Karpas-422 (cell line): ENCODE data around the gene CST8. TPM values are rescaled to one million over a fixed set of nuclear protein-coding genes. Genes with fewer than 3 reads are reported as not detected.

Experiments used
- DNase-seq: peaks from one replicate; pipeline ENCODE4 v3.0.0-alpha.2; 2015
- H2AFZ ChIP-seq: fragments of 200-600 bp; sonication (generic); 2 replicates; pipeline ENCODE4 v1.6.1; 2014; ENCODE audit warnings: antibody characterized with exemption, low read length, mixed read lengths
- H3K27ac ChIP-seq: fragments of 200-600 bp; sonication (generic); 2 replicates; pipeline ENCODE4 v1.5.1; 2014; ENCODE audit warnings: mild to moderate bottlenecking, low read length, moderate library complexity
- H3K27me3 ChIP-seq: fragments of 200-600 bp; sonication (generic); 2 replicates; pipeline ENCODE4 v1.6.1; 2014; ENCODE audit warnings: low read length, mixed read lengths
- H3K36me3 ChIP-seq: fragments of 200-600 bp; sonication (generic); 2 replicates; pipeline ENCODE4 v1.6.1; 2014; ENCODE audit warnings: low read length, mixed read lengths; ENCODE audit not compliant: insufficient read depth
- H3K4me1 ChIP-seq: fragments of 200-600 bp; sonication (generic); 2 replicates; pipeline ENCODE4 v1.6.1; 2014; ENCODE audit warnings: mild to moderate bottlenecking, low read length, mixed read lengths
- H3K4me2 ChIP-seq: fragments of 200-600 bp; sonication (generic); 2 replicates; pipeline ENCODE4 v1.6.1; 2014; ENCODE audit warnings: low read length, low read depth, mild to moderate bottlenecking; ENCODE audit not compliant: poor library complexity, severe bottlenecking
- H3K4me3 ChIP-seq: fragments of 200-600 bp; sonication (generic); 2 replicates; pipeline ENCODE4 v1.5.1; 2014; ENCODE audit warnings: mild to moderate bottlenecking, antibody characterized with exemption, low read length, mixed read lengths
- H3K79me2 ChIP-seq: fragments of 200-600 bp; sonication (generic); 2 replicates; pipeline ENCODE4 v1.6.1; 2014; ENCODE audit warnings: mild to moderate bottlenecking, low read length, mixed read lengths
- H3K9ac ChIP-seq: fragments of 200-600 bp; sonication (generic); 2 replicates; pipeline ENCODE4 v1.6.0; 2014; ENCODE audit warnings: low read length
- H3K9me2 ChIP-seq: fragments of 200-600 bp; sonication (generic), shearing (Covaris generic); replicated peaks from 2 replicates; pipeline ENCODE4 v1.6.0; 2014; ENCODE audit warnings: mild to moderate bottlenecking, low read length, moderate library complexity; ENCODE audit not compliant: insufficient read depth
- H3K9me3 ChIP-seq: fragments of 300-700, 200-600 bp; sonication (generic); 2 replicates; pipeline ENCODE4 v1.6.1; 2014; ENCODE audit warnings: low read length, mixed read lengths
- H4K20me1 ChIP-seq: fragments of 200-600 bp; sonication (generic); 2 replicates; pipeline ENCODE4 v1.6.1; 2014; ENCODE audit warnings: mild to moderate bottlenecking, antibody characterized with exemption, low read length, low read depth; ENCODE audit not compliant: insufficient read depth
- total RNA-seq: library from RNA; depleted of rRNA; stranded (reverse); fragments of >200 nt; shearing (Covaris generic); gene quantifications from 2 replicates; pipeline ENCODE4 v1.2.3, GENCODE V29; 2014; ENCODE audit warnings: low replicate concordance

Gene CST8
- total RNA-seq, 1 experiment from 2014 or later: not detected

DNA sequence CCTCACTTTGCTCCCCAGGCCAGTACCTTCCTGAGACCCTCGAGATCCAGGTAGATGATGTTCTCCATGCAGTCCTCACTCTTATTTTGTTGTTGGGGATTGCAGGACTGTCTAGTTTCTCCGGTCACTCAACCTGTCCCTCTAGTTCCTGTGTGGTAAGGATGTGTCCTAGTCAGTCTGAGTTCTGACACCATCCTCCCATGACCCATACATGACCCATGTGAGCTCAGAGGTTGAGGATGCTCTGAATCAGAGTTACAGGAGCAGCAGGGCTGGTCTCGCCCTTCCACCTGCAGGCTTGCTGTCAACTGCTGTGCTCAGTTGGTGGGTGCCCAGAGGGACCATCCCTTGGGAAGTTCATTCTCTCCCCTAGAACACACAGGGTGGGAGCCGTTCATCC is 11.9 kb upstream of the CST8 start:
- no peak overlapping the region for H3K27ac ChIP-seq

DNA sequence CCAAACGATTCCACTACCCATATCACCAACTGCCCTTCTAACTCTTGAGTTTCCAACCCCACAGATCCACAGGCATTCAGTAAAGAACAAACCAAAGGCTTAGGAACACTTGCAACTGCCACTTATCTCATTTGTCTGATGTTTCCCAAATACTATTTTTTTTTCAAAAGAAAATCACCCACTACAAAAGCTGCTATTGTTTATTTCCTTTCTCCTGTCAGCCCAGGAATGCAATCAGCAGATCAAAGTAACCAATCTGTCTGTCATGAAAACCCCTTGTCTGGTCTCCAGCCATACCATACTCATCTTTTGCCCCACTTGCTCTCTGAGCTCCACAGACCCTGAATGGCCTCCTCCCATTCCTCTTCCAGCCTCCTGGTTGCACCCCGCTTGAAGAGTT is 8.8 kb upstream of the CST8 start:
- Histone ChIP-seq H3K9me2 (no peaks in the 10 kb centered on the region), H3K4me1 (peaks cover 16% of the 10 kb centered on the region), H3K79me2 (no peaks in the 10 kb centered on the region), H3K4me2 (no peak overlapping the region), H3K9me3 (no peaks in the 10 kb centered on the region), H4K20me1 (no peaks in the 10 kb centered on the region), H3K36me3 (no peaks in the 10 kb centered on the region), H3K27ac (no peak overlapping the region), H3K4me3 (no peak overlapping the region), H2AFZ (no peak overlapping the region), H3K27me3 (no peaks in the 10 kb centered on the region), H3K9ac (no peak overlapping the region)
- no peak for DNase-seq

More for the DNA sequence above, 11.9 kb upstream of the CST8 start:
- H3K36me3 ChIP-seq: no peaks in the 10 kb centered on the region
- H4K20me1 ChIP-seq: no peaks in the 10 kb centered on the region
- peaks cover 7% of the 10 kb centered on the region for H3K4me1 ChIP-seq
- no peak overlapping the region for H2AFZ ChIP-seq
- H3K9me3 ChIP-seq: no peaks in the 10 kb centered on the region
- H3K9me2 ChIP-seq: no peaks in the 10 kb centered on the region
- no peak for DNase-seq
- no peaks in the 10 kb centered on the region for H3K27me3 ChIP-seq
- no peak overlapping the region for H3K9ac ChIP-seq
- H3K4me2 ChIP-seq: no peak overlapping the region
- no peaks in the 10 kb centered on the region for H3K79me2 ChIP-seq
- H3K4me3 ChIP-seq: no peak overlapping the region

DNA sequence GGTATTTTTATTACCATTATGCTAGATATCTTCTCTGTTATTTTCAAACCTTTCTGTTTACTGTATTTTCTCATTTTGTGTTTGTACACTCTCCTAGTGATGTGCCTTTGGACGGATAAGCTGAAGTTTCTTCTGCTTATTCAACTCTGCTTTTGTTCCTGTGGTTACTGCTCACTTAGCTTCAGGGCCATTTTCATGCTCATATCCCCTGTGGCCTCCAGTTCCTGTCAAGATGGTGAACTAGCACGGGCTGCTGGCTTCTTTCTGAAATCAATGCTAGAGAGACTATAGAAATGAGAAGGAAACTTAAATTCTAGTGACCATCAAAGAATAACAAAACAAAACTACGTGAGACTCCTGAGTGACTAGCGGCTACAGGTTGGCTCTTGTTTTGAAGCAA is 6.8 kb upstream of the CST8 start:
- peak; percentile 82 for DNase-seq
- H3K9me2 ChIP-seq: no peaks in the 10 kb centered on the region
- peak overlapping the region; percentile 24; the same call in 1 of the 2 replicates for H3K4me3 ChIP-seq
- no peaks in the 10 kb centered on the region for H4K20me1 ChIP-seq
- H3K27me3 ChIP-seq: no peaks in the 10 kb centered on the region
- no peaks in the 10 kb centered on the region for H3K79me2 ChIP-seq
- peaks cover 23% of the 10 kb centered on the region for H3K4me1 ChIP-seq
- H3K27ac ChIP-seq: peak overlapping the region; percentile 73
- H3K4me2 ChIP-seq: peak overlapping the region; percentile 57
- peak overlapping the region; percentile 89 for H2AFZ ChIP-seq
- no peaks in the 10 kb centered on the region for H3K36me3 ChIP-seq
- H3K9ac ChIP-seq: peak overlapping the region; percentile 40
- H3K9me3 ChIP-seq: no peaks in the 10 kb centered on the region

DNA sequence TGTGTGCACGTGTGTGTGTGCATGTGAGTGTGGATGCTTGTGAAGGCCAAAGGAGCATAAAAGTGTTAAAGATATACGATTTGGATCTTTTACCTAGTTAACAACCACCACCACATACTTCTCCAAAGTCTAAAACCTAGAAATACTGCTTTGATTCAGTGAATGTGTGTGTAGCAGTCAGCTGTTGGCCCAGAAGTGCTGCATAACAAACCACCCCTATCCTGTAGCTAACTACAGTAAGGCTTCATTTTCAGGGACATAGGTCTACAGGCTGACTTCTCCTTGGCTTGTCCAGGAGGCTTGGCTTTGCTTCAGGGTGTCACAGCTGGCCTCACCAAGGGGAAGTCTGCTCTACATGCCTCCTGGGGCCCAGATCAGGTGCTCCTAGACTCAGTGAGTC is 2.4 kb upstream of the CST8 start:
- Histone ChIP-seq H3K4me3 (no peak overlapping the region), H3K36me3 (no peaks in the 10 kb centered on the region), H3K9me3 (no peaks in the 10 kb centered on the region), H3K9me2 (no peaks in the 10 kb centered on the region), H3K4me1 (peaks cover 42% of the 10 kb centered on the region), H4K20me1 (no peaks in the 10 kb centered on the region), H3K9ac (no peak overlapping the region), H3K27ac (peak overlapping the region; percentile 82), H3K27me3 (no peaks in the 10 kb centered on the region), H2AFZ (no peak overlapping the region), H3K4me2 (peak overlapping the region; percentile 42), H3K79me2 (no peaks in the 10 kb centered on the region)
- peak; percentile 66 for DNase-seq

DNA sequence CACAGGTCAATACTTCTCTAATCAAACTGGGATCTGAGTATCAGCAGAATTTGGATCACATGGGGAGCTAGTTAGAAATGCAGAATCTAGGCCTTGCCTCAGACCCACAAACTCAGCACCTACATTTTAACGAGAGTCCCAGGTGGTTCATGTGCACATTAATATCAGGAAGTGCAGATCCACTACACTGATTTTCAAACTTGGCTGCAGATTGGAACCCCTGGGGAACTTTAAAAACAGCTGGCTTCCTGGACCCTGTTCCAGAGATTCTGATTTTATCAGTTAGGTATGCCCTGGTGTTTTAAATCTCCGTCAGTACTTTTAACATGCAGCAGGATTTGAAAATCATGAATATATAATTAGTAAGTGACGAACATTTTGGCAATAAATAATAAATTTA is 1.9 kb upstream of the CST8 start:
- Histone ChIP-seq H3K36me3 (no peaks in the 10 kb centered on the region), H3K9me2 (no peaks in the 10 kb centered on the region), H3K4me2 (peak overlapping the region; percentile 42), H3K4me1 (peaks cover 42% of the 10 kb centered on the region), H3K79me2 (no peaks in the 10 kb centered on the region), H3K27me3 (no peaks in the 10 kb centered on the region), H2AFZ (no peak overlapping the region), H3K9ac (no peak overlapping the region), H3K4me3 (no peak overlapping the region), H4K20me1 (no peaks in the 10 kb centered on the region), H3K9me3 (no peaks in the 10 kb centered on the region), H3K27ac (peak overlapping the region; percentile 82)
- peak; percentile 80 for DNase-seq

DNA sequence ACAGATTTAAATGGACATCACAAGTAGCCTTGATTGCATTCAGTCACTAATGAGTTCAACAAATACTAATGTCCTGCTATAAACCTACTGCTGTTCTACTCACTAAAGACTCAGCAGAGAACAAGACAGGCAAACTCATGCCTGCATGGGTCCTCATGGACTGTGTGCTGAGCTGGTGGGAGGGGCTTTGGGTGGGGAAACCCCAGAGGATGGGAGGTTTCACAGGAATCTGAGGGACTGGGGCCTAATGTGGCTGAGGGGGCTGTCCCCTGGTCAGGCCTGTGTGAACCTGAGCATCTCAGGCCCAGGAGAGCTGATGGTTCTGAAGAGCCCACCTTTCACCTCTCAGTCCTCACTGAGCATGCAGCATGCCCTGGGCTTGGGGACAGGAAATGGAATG is 1.4 kb downstream of the CST8 start:
- no peak overlapping the region for H3K4me2 ChIP-seq
- H3K79me2 ChIP-seq: no peaks in the 10 kb centered on the region
- peaks cover 34% of the 10 kb centered on the region for H3K4me1 ChIP-seq
- H4K20me1 ChIP-seq: no peaks in the 10 kb centered on the region
- no peaks in the 10 kb centered on the region for H3K27me3 ChIP-seq
- H2AFZ ChIP-seq: no peak overlapping the region
- no peaks in the 10 kb centered on the region for H3K9me3 ChIP-seq
- H3K9ac ChIP-seq: no peak overlapping the region
- H3K9me2 ChIP-seq: no peaks in the 10 kb centered on the region
- H3K27ac ChIP-seq: no peak overlapping the region
- no peak for DNase-seq
- H3K4me3 ChIP-seq: no peak overlapping the region
- H3K36me3 ChIP-seq: no peaks in the 10 kb centered on the region

DNA sequence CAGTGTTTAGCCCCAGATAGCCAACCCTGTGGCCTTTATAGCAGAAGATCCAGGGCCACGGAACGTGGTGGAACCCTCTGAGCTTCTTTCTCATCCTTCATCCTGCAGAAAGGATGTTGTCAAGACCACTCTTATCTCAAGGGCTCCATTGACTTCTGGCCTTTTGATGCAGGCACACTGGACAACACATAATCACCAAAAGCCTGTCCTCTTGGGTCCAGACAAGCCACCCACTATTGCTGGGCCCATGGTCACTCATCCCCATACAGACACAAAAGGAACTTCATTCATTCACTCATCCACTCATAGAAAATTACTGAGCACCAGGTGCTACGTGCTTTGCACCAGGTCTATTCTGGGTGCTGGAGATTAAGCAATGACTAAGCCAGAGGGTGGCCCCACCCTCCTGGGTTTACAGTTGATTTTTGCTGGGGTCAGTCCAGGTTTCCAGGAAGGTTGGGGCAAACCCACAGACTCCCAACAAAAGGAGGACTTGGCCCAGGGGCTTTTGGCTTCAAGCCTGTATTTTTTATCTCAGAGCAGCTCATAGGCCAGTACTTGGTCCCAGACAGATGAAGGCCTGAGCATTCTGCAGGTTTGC is 2.4 kb downstream of the CST8 start:
- Histone ChIP-seq H3K9ac (no peak overlapping the region), H3K4me3 (no peak overlapping the region), H3K9me2 (no peaks in the 10 kb centered on the region), H3K27me3 (no peaks in the 10 kb centered on the region), H3K4me1 (peaks cover 34% of the 10 kb centered on the region), H3K79me2 (no peaks in the 10 kb centered on the region), H3K9me3 (no peaks in the 10 kb centered on the region), H3K36me3 (no peaks in the 10 kb centered on the region), H4K20me1 (no peaks in the 10 kb centered on the region), H2AFZ (no peak overlapping the region), H3K4me2 (peak overlapping the region; percentile 17), H3K27ac (no peak overlapping the region)
- peak; percentile 43 for DNase-seq

DNA sequence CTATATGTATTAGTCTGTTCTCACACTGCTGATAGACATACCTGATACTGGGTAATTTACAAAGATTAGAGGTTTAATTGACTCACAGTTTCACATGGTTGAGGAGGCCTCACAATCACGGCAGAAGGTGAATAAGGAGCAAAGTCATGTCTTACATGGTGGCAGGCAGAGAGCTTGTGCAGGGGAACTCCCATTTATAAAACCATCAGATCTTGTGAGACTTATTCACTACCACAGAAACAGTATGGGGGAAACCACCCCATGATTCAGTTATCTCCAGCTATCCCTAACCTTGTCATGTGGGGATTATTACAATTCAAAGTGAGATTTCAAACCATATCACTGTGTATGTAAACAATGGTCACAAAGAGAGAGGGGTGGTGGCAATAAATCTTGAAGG is 6.6 kb downstream of the CST8 start:
- Histone ChIP-seq H3K36me3 (no peaks in the 10 kb centered on the region), H3K4me1 (peaks cover 15% of the 10 kb centered on the region), H3K9me2 (no peaks in the 10 kb centered on the region), H3K4me3 (no peak overlapping the region), H3K79me2 (no peaks in the 10 kb centered on the region), H3K27ac (no peak overlapping the region), H3K27me3 (no peaks in the 10 kb centered on the region), H4K20me1 (no peaks in the 10 kb centered on the region), H3K9ac (no peak overlapping the region), H3K4me2 (no peak overlapping the region), H2AFZ (no peak overlapping the region), H3K9me3 (no peaks in the 10 kb centered on the region)
- no peak for DNase-seq
